ENCODE data around the gene LYSMD1. TPM values are rescaled to one million over a fixed set of nuclear protein-coding genes. Genes with fewer than 3 reads are reported as not detected.
"Not testable (repeated sequence)": the region's sequence is repeated elsewhere in the genome, so short reads cannot be mapped to it uniquely, and the experiment has no call there.

Gene LYSMD1
- total RNA-seq, 2 experiments from 2014 or later = 5.2 to 6.1 TPM

GRCh38 chr1:151193304-151193703 is 27.6 kb upstream of the LYSMD1 start:
- POLR2A ChIA-PET = no interaction called here
- H3K4me1 Mint-ChIP-seq = peaks cover 26% of the 10 kb centered on the region
- ATAC-seq (ENCODE audit: low read depth) = no peak

GRCh38 chr1:151192047-151192446 is 26.3 kb upstream of the LYSMD1 start:
- H3K27me3 Mint-ChIP-seq = peaks cover 20% of the 10 kb centered on the region
- ATAC-seq (ENCODE audit: low read depth) = no peak
- no peak overlapping the region for H3K4me3 Mint-ChIP-seq
- H3K9me3 Mint-ChIP-seq = no peaks in the 10 kb centered on the region
- no peak overlapping the region for H3K27ac Mint-ChIP-seq
- H3K36me3 Mint-ChIP-seq = peaks cover 4% of the 10 kb centered on the region
- POLR2A ChIA-PET = interaction anchor here (0.6 kb wide), 1 partner anchor 135 kb away, joined by 9 read pairs; no protein-coding TSS in a partner anchor
- no peak for DNase-seq
- H3K4me1 Mint-ChIP-seq = peaks cover 22% of the 10 kb centered on the region

More at GRCh38 chr1:151193304-151193703, 27.6 kb upstream of the LYSMD1 start:
- DNase-seq = no peak
- H3K9me3 Mint-ChIP-seq = no peaks in the 10 kb centered on the region
- H3K4me3 Mint-ChIP-seq = no peak overlapping the region
- no peak overlapping the region for H3K27ac Mint-ChIP-seq
- H3K27me3 Mint-ChIP-seq = peaks cover 20% of the 10 kb centered on the region
- H3K36me3 Mint-ChIP-seq = peaks cover 3% of the 10 kb centered on the region

GRCh38 chr1:151189637-151190445 is 24.1 kb upstream of the LYSMD1 start, which contains the start of gene VPS72:
VPS72 (minus strand) TSS chr1:151190197; CDS start chr1:151190121, 76 bp downstream.
- Mint-ChIP-seq H3K27ac (peak within 1 kb of the TSS; percentile 98), H3K9me3 (no peaks in the 10 kb centered on the region), H3K36me3 (peaks cover 11% of the 10 kb centered on the region), H3K27me3 (peaks cover 15% of the 10 kb centered on the region), H3K4me3 (peak within 1 kb of the TSS; percentile 97), H3K4me1 (peaks cover 18% of the 10 kb centered on the region)
- ATAC-seq (ENCODE audit: low read depth) = peak; percentile 94
- POLR2A ChIA-PET = interaction anchor here (0.7 to 3.4 kb wide), 30 partner anchors 9 to 954 kb away, joined by 3 to 28 read pairs (median 3); partner anchors contain the start of genes LYSMD1, MRPL9, PI4KB and PIP5K1A
- peak; percentile 85 for DNase-seq

GRCh38 chr1:151188667-151189066 is 23.0 kb upstream of the LYSMD1 start:
- Mint-ChIP-seq H3K4me3 (peak overlapping the region; percentile 97), H3K27ac (peak overlapping the region; percentile 34), H3K4me1 (peaks cover 20% of the 10 kb centered on the region), H3K36me3 (peaks cover 17% of the 10 kb centered on the region), H3K27me3 (peaks cover 10% of the 10 kb centered on the region)
- POLR2A ChIA-PET = interaction anchor here (0.9 to 3.4 kb wide), 5 partner anchors 10 to 23 kb away, joined by 3 to 23 read pairs (median 13); partner anchors contain the start of genes LYSMD1, PIP5K1A, SCNM1 and TMOD4
- not testable (repeated sequence) for DNase-seq; ATAC-seq (ENCODE audit: low read depth); H3K9me3 Mint-ChIP-seq

GRCh38 chr1:151187205-151187604 is 21.5 kb upstream of the LYSMD1 start:
- no peak for DNase-seq
- Mint-ChIP-seq H3K9me3 (no peaks in the 10 kb centered on the region), H3K27me3 (no peaks in the 10 kb centered on the region), H3K27ac (no peak overlapping the region), H3K4me1 (peaks cover 20% of the 10 kb centered on the region), H3K36me3 (peaks cover 27% of the 10 kb centered on the region), H3K4me3 (no peak overlapping the region)
- POLR2A ChIA-PET = interaction anchor here (3.4 kb wide), 1 partner anchor 13 kb away, joined by 13 read pairs; the partner anchor contains the start of gene TMOD4
- no peak for ATAC-seq (ENCODE audit: low read depth)

GRCh38 chr1:151184211-151184610 is 18.5 kb upstream of the LYSMD1 start:
- Mint-ChIP-seq H3K4me1 (peaks cover 15% of the 10 kb centered on the region), H3K36me3 (peaks cover 40% of the 10 kb centered on the region), H3K4me3 (no peak overlapping the region), H3K27me3 (no peaks in the 10 kb centered on the region), H3K9me3 (no peaks in the 10 kb centered on the region), H3K27ac (no peak overlapping the region)
- POLR2A ChIA-PET = no interaction called here
- DNase-seq = no peak
- ATAC-seq (ENCODE audit: low read depth) = no peak

GRCh38 chr1:151176514-151177045 is 10.9 kb upstream of the LYSMD1 start:
- no peak for DNase-seq
- H3K9me3 Mint-ChIP-seq = no peaks in the 10 kb centered on the region
- ATAC-seq (ENCODE audit: low read depth) = no peak
- H3K4me3 Mint-ChIP-seq = no peak overlapping the region
- no peaks in the 10 kb centered on the region for H3K27me3 Mint-ChIP-seq
- H3K36me3 Mint-ChIP-seq = peaks cover 32% of the 10 kb centered on the region
- POLR2A ChIA-PET = no interaction called here
- H3K4me1 Mint-ChIP-seq = no peaks in the 10 kb centered on the region
- no peak overlapping the region for H3K27ac Mint-ChIP-seq

- Mint-ChIP-seq H3K27ac (no peak within 1 kb of the TSS), H3K9me3 (no peaks in the 10 kb centered on the region), H3K4me1 (no peaks in the 10 kb centered on the region), H3K27me3 (no peaks in the 10 kb centered on the region), H3K4me3 (no peak within 1 kb of the TSS), H3K36me3 (peaks cover 25% of the 10 kb centered on the region)
- ATAC-seq (ENCODE audit: low read depth) = peak; percentile 71
- no peak for DNase-seq
- POLR2A ChIA-PET = interaction anchor here (3.5 kb wide), 1 partner anchor 13 kb away, joined by 13 read pairs; the partner anchor contains the start of gene VPS72
Measured at GRCh38 chr1:151175863-151176262, 10.2 kb upstream of the LYSMD1 start, which contains the start of gene TMOD4. TMOD4 (minus strand) TSS chr1:151175981; CDS start chr1:151174875, 1,106 bp downstream.

GRCh38 chr1:151175041-151175741 is 9.5 kb upstream of the LYSMD1 start:
- Mint-ChIP-seq H3K36me3 (peaks cover 21% of the 10 kb centered on the region), H3K27me3 (no peaks in the 10 kb centered on the region), H3K9me3 (no peaks in the 10 kb centered on the region), H3K4me3 (no peak overlapping the region), H3K27ac (no peak overlapping the region), H3K4me1 (no peaks in the 10 kb centered on the region)
- POLR2A ChIA-PET = interaction anchor here (3.5 kb wide), 1 partner anchor 14 kb away, joined by 13 read pairs; the partner anchor contains the start of gene VPS72
- no peak for DNase-seq
- no peak for ATAC-seq (ENCODE audit: low read depth)

GRCh38 chr1:151171190-151171589 is 5.5 kb upstream of the LYSMD1 start:
- H3K36me3 Mint-ChIP-seq = peaks cover 20% of the 10 kb centered on the region
- POLR2A ChIA-PET = interaction anchor here (2.2 kb wide), 1 partner anchor 14 kb away, joined by 4 read pairs; the partner anchor contains the start of gene TNFAIP8L2

GRCh38 chr1:151167116-151167515 is 1.4 kb upstream of the LYSMD1 start:
- Mint-ChIP-seq H3K27me3 (no peaks in the 10 kb centered on the region), H3K4me1 (peaks cover 40% of the 10 kb centered on the region), H3K9me3 (no peaks in the 10 kb centered on the region), H3K36me3 (peaks cover 24% of the 10 kb centered on the region), H3K27ac (peak overlapping the region; percentile 92), H3K4me3 (peak overlapping the region; percentile 95)
- POLR2A ChIA-PET = interaction anchor here (0.6 to 3.8 kb wide), 5 partner anchors 10 to 259 kb away, joined by 3 to 22 read pairs (median 5); partner anchors contain the start of genes TNFAIP8L2 and VPS72
- ATAC-seq (ENCODE audit: low read depth) = no peak
- no peak for DNase-seq

More at GRCh38 chr1:151171190-151171589, 5.5 kb upstream of the LYSMD1 start:
- H3K9me3 Mint-ChIP-seq = no peaks in the 10 kb centered on the region
- ATAC-seq (ENCODE audit: low read depth) (no peak), DNase-seq (no peak)
- H3K27ac Mint-ChIP-seq = no peak overlapping the region
- H3K4me1 Mint-ChIP-seq = peaks cover 14% of the 10 kb centered on the region
- H3K27me3 Mint-ChIP-seq = no peaks in the 10 kb centered on the region
- no peak overlapping the region for H3K4me3 Mint-ChIP-seq

GRCh38 chr1:151166505-151166956 is 829 bp upstream of the LYSMD1 start:
- Mint-ChIP-seq H3K9me3 (no peaks in the 10 kb centered on the region), H3K4me1 (peaks cover 44% of the 10 kb centered on the region), H3K36me3 (peaks cover 29% of the 10 kb centered on the region), H3K27ac (peak overlapping the region; percentile 92), H3K4me3 (peak overlapping the region; percentile 95), H3K27me3 (no peaks in the 10 kb centered on the region)
- ATAC-seq (ENCODE audit: low read depth) (no peak), DNase-seq (no peak)
- POLR2A ChIA-PET = interaction anchor here (0.7 to 3.8 kb wide), 7 partner anchors 10 to 115 kb away, joined by 3 to 22 read pairs (median 4); partner anchors contain the start of genes TNFAIP8L2, VPS72 and ZNF687

Measured in activated naive CD8-positive, alpha-beta T cell treated with anti-CD3 and anti-CD28 coated beads, Interleukin-2, amount 10 ng/mL, durations not matched to agents 7 days and 5 days (primary cell).